ENCODE measurements around the gene MEGF10.
"Not testable (repeated sequence)": the region's sequence is repeated elsewhere in the genome, so short reads cannot be mapped to it uniquely, and the experiment has no call there.

MEGF10 gene

GRCh38 chr5:127290019-127290945 lies at the start of gene MEGF10:
MEGF10 (plus strand) TSS chr5:127290796; CDS start chr5:127331309, 40,513 bp downstream.
- no peak for DNase-seq

DNA sequence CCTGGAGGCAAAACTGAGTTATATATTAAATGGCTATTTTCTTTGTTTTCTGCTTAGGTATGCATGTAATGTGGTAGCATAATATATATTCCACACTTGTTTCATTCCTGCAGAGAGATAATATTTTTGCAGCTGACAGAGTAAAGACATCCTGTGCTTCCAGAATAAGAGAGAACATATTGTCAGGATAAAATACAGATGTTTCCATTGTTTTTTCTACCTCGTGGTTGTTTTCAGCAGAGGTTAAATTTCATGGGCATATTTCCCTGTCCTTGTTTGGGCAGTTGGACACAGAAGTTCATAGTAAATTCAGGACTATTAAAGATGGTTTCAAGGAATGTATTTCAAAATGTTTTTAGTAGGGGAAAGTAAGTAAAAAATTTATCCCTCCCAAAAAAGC lies 47.6 kb upstream of the MEGF10 start:
- DNase-seq = no peak

DNA sequence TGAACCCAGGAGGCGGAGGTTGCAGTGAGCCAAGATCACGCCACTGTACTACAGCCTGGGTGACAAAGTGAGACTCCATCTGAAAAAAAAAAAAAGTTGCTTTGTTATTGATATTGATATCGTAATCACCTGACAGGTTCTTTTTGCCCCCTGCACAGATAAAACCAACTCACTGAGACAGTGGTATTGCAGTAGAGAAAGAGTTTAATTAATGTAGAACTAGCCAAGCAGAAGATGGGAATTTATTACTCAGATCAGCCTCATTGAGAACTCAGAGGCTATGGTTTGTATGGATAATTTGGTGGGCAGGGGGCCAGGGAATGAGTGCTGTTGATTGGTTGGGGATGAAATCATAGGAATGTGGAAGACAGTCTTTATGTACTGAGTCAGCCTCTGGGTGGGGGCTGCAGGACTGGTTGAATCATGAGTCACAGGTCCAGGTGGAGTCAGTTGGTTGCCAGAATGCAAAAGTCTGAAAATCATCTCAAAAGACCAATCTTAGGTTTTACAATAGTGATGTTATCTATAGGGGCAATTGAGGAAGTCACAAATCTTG lies 35.8 kb upstream of the MEGF10 start:
- DNase-seq = no peak

DNA sequence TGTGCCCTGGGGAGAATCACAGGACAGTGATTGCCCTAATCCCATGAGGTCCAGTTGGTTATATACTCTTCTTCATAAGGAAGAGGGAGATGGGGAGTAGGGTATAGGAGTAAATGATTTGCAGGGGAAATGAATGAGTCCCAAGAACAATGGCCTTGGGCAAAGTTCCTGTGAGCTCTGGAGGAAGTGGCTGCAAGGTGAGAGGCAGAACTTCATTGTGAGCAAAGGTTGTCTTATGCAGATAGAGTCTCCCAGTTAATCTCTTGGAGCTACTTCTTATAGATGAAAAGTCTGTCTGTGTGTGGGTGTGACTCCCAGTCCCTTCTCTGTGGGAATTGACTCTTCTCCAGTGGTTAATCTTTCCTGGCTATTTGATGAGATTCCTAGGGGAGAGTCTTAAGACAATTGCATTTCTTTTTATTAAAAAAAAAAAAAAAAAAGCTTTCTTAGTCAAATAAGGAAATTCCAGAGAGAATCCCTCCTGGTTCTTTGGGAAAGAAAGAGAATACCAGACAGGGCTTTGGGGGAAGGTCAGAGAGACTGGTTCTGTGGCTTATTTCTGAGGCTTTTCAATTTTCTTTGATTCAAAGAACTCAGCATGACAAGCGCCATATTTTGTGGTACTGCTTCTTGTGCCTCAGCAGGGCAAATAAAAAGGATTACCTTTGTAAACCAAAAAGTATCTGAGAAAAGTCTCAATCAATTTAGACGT lies 33.6 kb upstream of the MEGF10 start:
- DNase-seq = no peak

DNA sequence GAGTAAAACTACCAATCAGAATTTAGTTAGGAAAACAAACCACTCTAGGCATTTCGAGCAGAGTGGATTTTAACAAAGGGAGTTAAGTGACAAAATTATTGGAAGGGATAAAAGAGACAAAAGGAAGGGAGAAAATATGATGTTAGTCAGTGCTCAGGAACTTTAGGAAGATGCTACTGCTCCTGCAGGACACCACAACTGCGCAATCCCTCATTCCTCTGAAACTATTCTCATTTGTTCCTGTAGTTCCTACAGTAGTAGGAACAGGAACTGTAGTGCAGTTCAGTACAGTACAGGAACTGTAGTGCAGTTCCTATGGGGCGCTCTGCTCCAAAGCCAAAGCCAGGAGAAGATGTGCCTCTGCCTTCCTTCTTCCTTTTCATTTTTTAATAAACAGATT lies 29.9 kb upstream of the MEGF10 start:
- DNase-seq = no peak

- not testable (repeated sequence) for DNase-seq
Measured at GRCh38 chr5:127265473-127265872, 25.1 kb upstream of the MEGF10 start.

- not testable (repeated sequence) for DNase-seq
Measured at GRCh38 chr5:127268342-127268741, 22.3 kb upstream of the MEGF10 start.

GRCh38 chr5:127270713-127271112 lies 19.9 kb upstream of the MEGF10 start:
- DNase-seq = not testable (repeated sequence)

GRCh38 chr5:127275641-127276193 lies 14.9 kb upstream of the MEGF10 start:
- DNase-seq = no peak

DNA sequence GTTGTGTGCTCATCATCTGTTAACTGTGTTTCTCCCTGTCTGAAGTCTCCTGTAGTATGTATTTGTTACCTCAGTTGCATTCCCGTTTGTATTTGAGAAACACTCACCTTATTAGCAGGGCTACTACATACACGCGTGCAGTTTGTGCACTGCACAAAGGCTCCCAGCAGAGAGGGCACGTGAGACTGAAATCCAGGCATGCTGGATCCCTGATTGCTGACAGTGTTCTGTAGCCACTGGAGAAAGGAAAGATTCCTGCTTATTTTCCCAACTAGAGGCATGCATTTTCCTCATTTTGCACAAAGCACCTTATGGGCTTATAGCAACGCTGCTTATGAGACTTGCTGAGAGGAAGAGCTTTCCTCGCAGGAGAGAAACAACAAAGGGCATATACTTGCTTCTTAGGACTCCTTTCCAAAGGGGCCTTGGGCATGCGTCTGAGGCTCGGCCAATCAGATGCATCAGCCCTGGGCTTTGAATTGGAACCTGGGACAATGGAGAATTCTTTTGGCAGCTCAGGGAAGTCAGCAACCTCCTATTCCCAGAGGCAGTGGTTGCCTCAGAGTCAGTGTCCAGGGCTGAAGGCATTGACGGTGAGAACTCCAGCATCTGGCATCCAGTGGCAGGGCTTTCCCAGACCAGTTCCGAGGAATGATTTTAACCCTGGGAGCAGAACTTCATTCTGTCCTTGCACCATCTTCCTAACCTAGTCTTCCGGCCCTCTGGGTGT lies 9.9 kb upstream of the MEGF10 start:
- no peak for DNase-seq

GRCh38 chr5:127281609-127282008 lies 9.0 kb upstream of the MEGF10 start:
- DNase-seq = no peak

GRCh38 chr5:127288676-127289075 lies 1.9 kb upstream of the MEGF10 start:
- DNase-seq = no peak

- DNase-seq = no peak
Measured at GRCh38 chr5:127290946-127291693, 524 bp downstream of the MEGF10 start.

DNA sequence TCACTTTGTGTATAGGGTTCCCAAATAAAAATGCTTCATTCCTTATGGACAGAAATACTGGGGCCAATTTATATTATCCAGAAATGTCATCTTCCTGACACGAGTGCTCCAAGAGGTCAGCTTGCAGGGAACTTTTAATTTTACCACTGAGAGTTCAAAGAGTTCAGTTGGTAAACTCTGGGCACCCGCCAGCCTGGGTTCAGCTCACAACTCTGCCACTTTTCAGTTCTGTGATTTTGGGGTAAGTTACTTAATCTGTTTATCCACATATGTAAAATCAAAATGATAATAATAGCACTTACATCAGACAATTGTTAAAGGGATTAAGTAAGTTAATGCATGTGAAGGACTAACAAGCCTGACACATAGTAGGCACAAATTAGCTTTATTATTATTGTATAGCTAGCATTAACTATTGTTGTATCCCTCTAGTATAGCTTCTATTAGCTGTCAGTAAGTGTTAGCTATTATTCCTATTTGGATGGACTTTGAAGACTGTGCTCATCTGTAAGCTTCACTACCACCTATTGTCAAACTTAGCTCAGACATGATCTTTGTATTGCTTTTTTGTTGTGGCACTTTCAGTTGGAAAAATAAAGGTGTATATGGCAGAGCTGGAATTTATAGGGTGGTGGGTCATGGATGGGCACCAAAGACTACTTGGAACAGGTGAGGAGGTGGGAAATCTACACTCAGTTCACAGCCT lies 1.6 kb downstream of the MEGF10 start:
- no peak for DNase-seq

- DNase-seq = no peak
Measured at GRCh38 chr5:127293373-127293772, 2.8 kb downstream of the MEGF10 start.

- no peak for DNase-seq
Measured at GRCh38 chr5:127294829-127295228, 4.2 kb downstream of the MEGF10 start.

DNA sequence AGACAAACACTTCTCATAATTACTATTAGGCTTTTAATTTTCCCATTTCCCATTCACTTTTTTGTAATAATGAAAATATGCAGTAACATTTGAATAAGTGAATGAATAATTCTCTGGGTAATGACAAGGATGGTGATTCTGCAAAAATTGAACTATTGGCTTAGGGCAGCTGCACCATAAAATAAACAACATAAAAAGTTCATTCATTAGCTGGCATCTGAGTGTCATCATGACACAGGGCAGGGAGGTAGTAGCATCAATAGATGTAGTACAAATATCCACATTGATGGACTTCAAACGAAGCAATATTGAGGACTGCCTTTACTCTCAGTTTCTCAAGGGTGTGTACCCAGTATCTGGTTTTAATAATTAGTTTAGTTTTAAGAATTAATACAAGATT lies 4.9 kb downstream of the MEGF10 start:
- DNase-seq = no peak

DNA sequence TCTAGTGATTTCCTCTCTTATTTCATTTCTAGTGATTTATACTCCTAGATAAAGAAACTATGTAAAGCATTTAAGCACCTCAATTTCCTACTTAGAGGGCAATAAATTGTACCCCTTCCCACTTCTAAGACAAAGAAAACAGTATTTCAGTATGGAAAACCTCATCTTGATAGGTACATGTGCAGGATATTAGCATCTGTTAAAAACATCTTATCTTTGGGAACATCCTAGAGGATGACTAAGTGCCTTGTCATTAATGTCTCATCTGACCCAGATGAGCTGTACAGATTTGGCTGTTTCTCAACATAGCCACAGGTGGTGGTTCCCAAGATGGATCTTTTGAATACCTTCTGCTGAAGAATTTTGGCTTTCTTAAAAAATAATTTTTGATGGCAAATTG lies 5.7 kb downstream of the MEGF10 start:
- no peak for DNase-seq

DNA sequence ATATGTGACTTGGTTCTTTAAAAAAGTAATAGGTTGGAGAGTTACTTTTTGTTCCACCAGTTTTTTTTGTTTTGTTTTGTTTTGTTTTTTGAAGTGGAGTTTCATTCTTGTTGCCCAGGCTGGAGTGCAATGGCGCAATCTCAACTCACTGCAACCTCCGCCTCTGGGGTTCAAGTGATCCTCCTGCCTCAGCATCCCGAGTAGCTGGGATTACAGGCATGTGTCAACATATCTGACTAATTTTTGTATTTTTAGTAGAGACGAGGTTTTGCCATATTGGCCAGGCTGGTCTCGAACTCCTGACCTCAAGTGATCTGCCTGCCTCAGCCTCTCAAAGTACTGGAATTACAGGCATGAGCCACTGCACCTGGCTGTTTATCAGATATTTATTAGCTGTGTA lies 6.3 kb downstream of the MEGF10 start:
- not testable (repeated sequence) for DNase-seq

DNA sequence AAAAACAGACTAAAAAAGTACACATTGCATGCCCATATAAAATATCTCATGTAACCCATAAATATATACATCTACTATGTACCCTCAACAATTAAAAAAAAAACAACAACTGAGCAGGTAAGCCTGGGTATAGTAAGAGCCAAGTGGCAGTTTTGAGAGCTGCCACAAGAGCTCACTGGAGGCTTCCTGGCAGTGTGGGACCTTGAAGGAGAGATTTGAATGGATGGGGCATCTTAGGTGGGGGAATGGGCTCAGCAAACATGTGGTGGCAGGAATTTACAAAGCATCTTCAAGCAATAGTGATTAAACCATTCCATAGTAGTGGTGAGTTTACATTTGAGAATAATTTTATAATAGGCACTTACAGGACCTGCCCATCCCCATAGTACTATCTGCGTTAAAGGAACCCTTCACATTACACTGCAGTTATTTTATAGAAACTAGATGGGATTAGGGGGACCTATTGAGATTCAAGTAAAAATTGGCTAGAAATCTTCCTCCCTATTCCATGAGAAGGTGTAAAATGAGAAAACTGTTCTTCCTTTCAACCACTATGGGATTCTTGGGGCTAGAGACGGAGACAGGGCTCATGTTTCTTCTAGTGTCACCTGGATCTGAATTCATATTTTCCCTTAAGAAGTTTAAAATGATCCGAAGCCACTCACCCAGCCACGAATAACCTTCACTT lies 6.9 kb downstream of the MEGF10 start:
- no peak for DNase-seq

- DNase-seq = no peak
Measured at GRCh38 chr5:127298036-127298429, 7.4 kb downstream of the MEGF10 start.
